ENCODE data around the gene KHDC4.

KHDC4 gene

DNA sequence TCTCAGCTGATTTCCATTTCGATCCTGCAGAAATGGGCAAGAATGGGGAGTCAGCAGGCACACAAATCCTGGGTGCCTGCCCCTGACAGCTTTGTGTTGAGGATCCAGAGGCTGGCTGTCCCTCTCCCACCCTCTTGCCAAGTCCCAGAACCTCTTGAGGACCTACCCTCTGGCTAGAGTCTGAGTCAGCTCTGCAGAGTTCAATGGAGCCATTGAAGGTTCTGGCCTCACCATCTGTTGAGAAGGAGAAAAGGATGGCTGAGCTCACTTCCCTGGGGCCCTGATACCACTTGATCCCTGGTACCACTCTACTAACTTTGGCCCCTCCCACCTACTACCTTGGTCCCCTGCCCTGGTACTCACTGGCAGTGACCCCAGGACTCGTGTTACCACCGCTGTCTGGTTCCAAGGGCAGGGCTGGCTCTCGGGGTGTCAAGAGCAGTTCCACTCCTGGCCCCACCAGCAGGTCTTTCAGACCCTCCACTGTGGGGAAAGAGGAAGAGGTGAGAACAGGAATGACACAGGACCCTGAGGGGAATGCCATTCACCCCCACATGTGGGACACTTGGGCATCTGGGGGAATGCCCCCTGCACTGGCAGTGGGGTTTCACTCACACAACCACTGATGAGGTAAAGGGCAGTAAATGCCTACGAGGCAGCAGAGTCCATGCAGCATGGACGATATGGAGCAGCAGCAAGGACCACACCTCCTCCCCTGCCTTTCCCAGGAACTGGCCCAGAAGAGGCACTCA is 17.7 kb upstream of the KHDC4 start:
- no peak overlapping the region for H3K4me3 ChIP-seq
- TF ChIP-seq FOXP2 (optimal IDR thresholded peaks at IDR 0.05; ENCODE audit: control extremely low read depth, extremely low read length, insufficient read depth) (no peak), EZH2 (IDR thresholded peaks at IDR 0.05) (no peak), POLR2AphosphoS5 (IDR thresholded peaks at IDR 0.05; ENCODE audit: borderline replicate concordance, low read depth, low read length) (no peak)
- no peak for DNase-seq (ENCODE audit: low read depth, low spot score)
- H3K9ac ChIP-seq (ENCODE audit: insufficient read length): no peak overlapping the region
- H3K9me3 ChIP-seq (ENCODE audit: low read depth, low read length): no peaks in the 10 kb centered on the region
- H3K36me3 ChIP-seq (ENCODE audit: insufficient read depth, low read length): peaks cover 89% of the 10 kb centered on the region
- no peak overlapping the region for H3K27ac ChIP-seq

DNA sequence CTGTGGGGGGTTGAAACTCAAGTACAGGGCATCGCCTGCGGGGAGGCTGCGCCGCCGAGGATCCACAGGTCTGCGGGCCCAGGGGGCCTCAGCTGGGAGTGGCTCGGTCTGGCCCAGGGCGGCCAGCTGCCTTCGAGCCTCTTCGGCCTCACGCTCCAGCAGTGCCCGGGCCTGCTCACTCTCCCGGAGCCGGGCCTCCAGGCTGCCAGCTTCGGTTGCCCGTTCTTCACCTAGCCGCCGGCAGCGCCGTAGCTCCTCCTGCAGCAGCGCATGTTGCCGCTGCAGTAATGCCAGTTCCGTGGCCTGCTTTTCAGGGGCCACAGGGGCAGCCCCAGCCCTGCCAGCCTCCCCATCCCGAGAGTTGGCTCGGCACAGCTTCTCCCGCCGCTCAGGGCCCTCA is 16.6 kb upstream of the KHDC4 start:
- no peak overlapping the region for H3K27ac ChIP-seq
- H3K4me3 ChIP-seq: no peak overlapping the region
- no peaks in the 10 kb centered on the region for H3K9me3 ChIP-seq (ENCODE audit: low read depth, low read length)
- no peak for DNase-seq (ENCODE audit: low read depth, low spot score)
- peaks cover 88% of the 10 kb centered on the region for H3K36me3 ChIP-seq (ENCODE audit: insufficient read depth, low read length)
- no peak for TF ChIP-seq EZH2 (IDR thresholded peaks at IDR 0.05)
- TF ChIP-seq FOXP2 (optimal IDR thresholded peaks at IDR 0.05; ENCODE audit: control extremely low read depth, extremely low read length, insufficient read depth): no peak
- TF ChIP-seq POLR2AphosphoS5 (IDR thresholded peaks at IDR 0.05; ENCODE audit: borderline replicate concordance, low read depth, low read length): no peak
- no peak overlapping the region for H3K9ac ChIP-seq (ENCODE audit: insufficient read length)

DNA sequence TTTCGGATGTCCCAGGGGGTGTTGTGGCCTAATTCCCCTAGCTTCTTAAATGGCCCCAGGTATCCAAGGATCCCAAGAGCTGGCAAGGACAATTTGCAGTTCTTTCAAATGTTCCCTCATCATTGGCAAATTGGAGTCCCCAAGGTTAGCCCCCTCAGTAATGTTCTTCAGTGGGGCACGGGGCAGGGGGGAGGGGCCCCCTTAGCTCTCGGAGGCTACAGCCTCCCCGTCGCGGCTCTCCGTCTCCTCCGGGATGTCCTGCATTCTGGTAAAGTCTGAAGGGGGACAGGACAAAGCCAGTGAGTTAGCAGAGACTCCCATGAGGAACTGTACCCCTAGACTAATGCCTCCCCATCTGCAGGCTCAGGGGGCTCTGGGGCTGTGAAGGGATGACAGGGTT is 13.5 kb upstream of the KHDC4 start:
- no peak for TF ChIP-seq FOXP2 (optimal IDR thresholded peaks at IDR 0.05; ENCODE audit: control extremely low read depth, extremely low read length, insufficient read depth)
- no peak for TF ChIP-seq EZH2 (IDR thresholded peaks at IDR 0.05)
- TF ChIP-seq POLR2AphosphoS5 (IDR thresholded peaks at IDR 0.05; ENCODE audit: borderline replicate concordance, low read depth, low read length): no peak
- Histone ChIP-seq H3K27ac (no peak overlapping the region), H3K9me3 (ENCODE audit: low read depth, low read length) (no peaks in the 10 kb centered on the region), H3K4me3 (no peak overlapping the region), H3K9ac (ENCODE audit: insufficient read length) (no peak overlapping the region), H3K36me3 (ENCODE audit: insufficient read depth, low read length) (peaks cover 59% of the 10 kb centered on the region)
- no peak for DNase-seq (ENCODE audit: low read depth, low spot score)

- Histone ChIP-seq H3K9me3 (ENCODE audit: low read depth, low read length) (no peaks in the 10 kb centered on the region), H3K27ac (no peak overlapping the region), H3K9ac (ENCODE audit: insufficient read length) (no peak overlapping the region), H3K36me3 (ENCODE audit: insufficient read depth, low read length) (peaks cover 55% of the 10 kb centered on the region), H3K4me3 (no peak overlapping the region)
- no peak for DNase-seq (ENCODE audit: low read depth, low spot score)
- TF ChIP-seq EZH2 (IDR thresholded peaks at IDR 0.05): no peak
- no peak for TF ChIP-seq POLR2AphosphoS5 (IDR thresholded peaks at IDR 0.05; ENCODE audit: borderline replicate concordance, low read depth, low read length)
- no peak for TF ChIP-seq FOXP2 (optimal IDR thresholded peaks at IDR 0.05; ENCODE audit: control extremely low read depth, extremely low read length, insufficient read depth)
Measured at GRCh38 chr1:155947292-155947691, 13.1 kb upstream of the KHDC4 start.

- TF ChIP-seq EZH2 (IDR thresholded peaks at IDR 0.05) (no peak), FOXP2 (optimal IDR thresholded peaks at IDR 0.05; ENCODE audit: control extremely low read depth, extremely low read length, insufficient read depth) (no peak), POLR2AphosphoS5 (IDR thresholded peaks at IDR 0.05; ENCODE audit: borderline replicate concordance, low read depth, low read length) (no peak)
- peaks cover 49% of the 10 kb centered on the region for H3K36me3 ChIP-seq (ENCODE audit: insufficient read depth, low read length)
- no peaks in the 10 kb centered on the region for H3K9me3 ChIP-seq (ENCODE audit: low read depth, low read length)
- no peak overlapping the region for H3K9ac ChIP-seq (ENCODE audit: insufficient read length)
- DNase-seq (ENCODE audit: low read depth, low spot score): no peak
- H3K4me3 ChIP-seq: no peak overlapping the region
- 0 out of 2 replicates have a peak overlapping the region, but pooled peaks have one; percentile 57 for H3K27ac ChIP-seq
Measured at GRCh38 chr1:155946633-155947219, 12.5 kb upstream of the KHDC4 start.

DNA sequence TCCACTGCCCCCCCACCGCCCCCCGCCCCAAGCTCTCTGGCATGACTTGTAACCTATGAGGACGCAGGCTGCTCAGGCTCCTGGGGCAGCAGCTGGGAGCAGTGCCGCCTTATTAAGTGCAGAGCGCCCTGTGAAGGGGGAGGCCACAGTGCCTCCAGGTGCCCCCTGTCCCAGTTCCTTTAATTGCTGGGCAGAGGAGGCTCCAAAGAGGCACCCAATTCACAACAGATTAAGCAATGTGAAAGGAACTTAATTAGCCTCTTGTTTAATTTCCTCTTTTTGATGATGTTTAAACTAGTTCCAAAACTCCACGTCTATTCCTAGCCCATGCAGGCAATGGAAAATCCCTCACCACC is 10.2 kb upstream of the KHDC4 start:
- H3K36me3 ChIP-seq (ENCODE audit: insufficient read depth, low read length): peaks cover 29% of the 10 kb centered on the region
- no peak for TF ChIP-seq EZH2 (IDR thresholded peaks at IDR 0.05)
- TF ChIP-seq POLR2AphosphoS5 (IDR thresholded peaks at IDR 0.05; ENCODE audit: borderline replicate concordance, low read depth, low read length): 0 out of 2 replicates have a peak, but pooled peaks have one; percentile 5
- TF ChIP-seq FOXP2 (optimal IDR thresholded peaks at IDR 0.05; ENCODE audit: control extremely low read depth, extremely low read length, insufficient read depth): no peak
- H3K4me3 ChIP-seq: no peak overlapping the region
- H3K9ac ChIP-seq (ENCODE audit: insufficient read length): no peak overlapping the region
- H3K27ac ChIP-seq: no peak overlapping the region
- no peaks in the 10 kb centered on the region for H3K9me3 ChIP-seq (ENCODE audit: low read depth, low read length)
- DNase-seq (ENCODE audit: low read depth, low spot score): no peak

- H3K27ac ChIP-seq: peak overlapping the region; percentile 55
- H3K4me3 ChIP-seq: no peak overlapping the region
- no peaks in the 10 kb centered on the region for H3K9me3 ChIP-seq (ENCODE audit: low read depth, low read length)
- TF ChIP-seq POLR2AphosphoS5 (IDR thresholded peaks at IDR 0.05; ENCODE audit: borderline replicate concordance, low read depth, low read length) (no peak), EZH2 (IDR thresholded peaks at IDR 0.05) (no peak), FOXP2 (optimal IDR thresholded peaks at IDR 0.05; ENCODE audit: control extremely low read depth, extremely low read length, insufficient read depth) (no peak)
- H3K9ac ChIP-seq (ENCODE audit: insufficient read length): no peak overlapping the region
- peaks cover 17% of the 10 kb centered on the region for H3K36me3 ChIP-seq (ENCODE audit: insufficient read depth, low read length)
- DNase-seq (ENCODE audit: low read depth, low spot score): no peak
Measured at GRCh38 chr1:155942578-155943141, 8.4 kb upstream of the KHDC4 start.

GRCh38 chr1:155941845-155942531 is 7.8 kb upstream of the KHDC4 start:
- TF ChIP-seq POLR2AphosphoS5 (IDR thresholded peaks at IDR 0.05; ENCODE audit: borderline replicate concordance, low read depth, low read length) (no peak), EZH2 (IDR thresholded peaks at IDR 0.05) (no peak), FOXP2 (optimal IDR thresholded peaks at IDR 0.05; ENCODE audit: control extremely low read depth, extremely low read length, insufficient read depth) (no peak)
- Histone ChIP-seq H3K9ac (ENCODE audit: insufficient read length) (no peak overlapping the region), H3K9me3 (ENCODE audit: low read depth, low read length) (no peaks in the 10 kb centered on the region), H3K27ac (no peak overlapping the region; the same call in 1 of the 2 replicates), H3K4me3 (no peak overlapping the region), H3K36me3 (ENCODE audit: insufficient read depth, low read length) (peaks cover 11% of the 10 kb centered on the region)
- DNase-seq (ENCODE audit: low read depth, low spot score): no peak
